ENCODE data around the gene HSPA2.
"Not testable (repeated sequence)": the region's sequence is repeated elsewhere in the genome, so short reads cannot be mapped to it uniquely, and the experiment has no call there.

HSPA2 gene

GRCh38 chr14:64510825-64511671, 29.5 kb upstream of the HSPA2 start:
- intact Hi-C loops (cut with DNase I): loop anchor here (2.0 kb wide), 1 partner anchor 170 kb away; no protein-coding TSS in a partner anchor
- DNase-seq: peak in 6 of 10 donors; percentile 17 to 87 (median 64)

GRCh38 chr14:64513271-64513670, 27.3 kb upstream of the HSPA2 start:
- DNase-seq: no peak
- intact Hi-C loops (cut with DNase I): no loop called here

GRCh38 chr14:64515053-64515452, 25.5 kb upstream of the HSPA2 start:
- intact Hi-C loops (cut with DNase I): no loop called here
- DNase-seq: no peak

- DNase-seq: no peak
- intact Hi-C loops (cut with DNase I): no loop called here
Measured at GRCh38 chr14:64516969-64517368, 23.6 kb upstream of the HSPA2 start.

GRCh38 chr14:64517667-64518066, 22.9 kb upstream of the HSPA2 start:
- intact Hi-C loops (cut with DNase I); DNase-seq: not testable (repeated sequence)

- no peak for DNase-seq
- intact Hi-C loops (cut with DNase I): no loop called here
Measured at GRCh38 chr14:64518229-64518628, 22.3 kb upstream of the HSPA2 start.

- DNase-seq: no peak
- intact Hi-C loops (cut with DNase I): no loop called here
Measured at GRCh38 chr14:64520699-64521098, 19.8 kb upstream of the HSPA2 start.

- DNase-seq: no peak
- intact Hi-C loops (cut with DNase I): no loop called here
Measured at GRCh38 chr14:64522591-64523355, 17.8 kb upstream of the HSPA2 start.

GRCh38 chr14:64525354-64525753, 15.2 kb upstream of the HSPA2 start:
- no peak for DNase-seq
- intact Hi-C loops (cut with DNase I): no loop called here

GRCh38 chr14:64531567-64531966, 9.0 kb upstream of the HSPA2 start:
- DNase-seq: no peak
- intact Hi-C loops (cut with DNase I): loop anchor here (10.0 kb wide), 1 partner anchor 233 kb away; no protein-coding TSS in a partner anchor

- peak in 1 of 10 donors; percentile 18 for DNase-seq
- intact Hi-C loops (cut with DNase I): loop anchor here (10.0 kb wide), 1 partner anchor 228 kb away; no protein-coding TSS in a partner anchor
Measured at GRCh38 chr14:64536488-64537245, 3.9 kb upstream of the HSPA2 start.

GRCh38 chr14:64541261-64541971, 875 bp downstream of the HSPA2 start:
- intact Hi-C loops (cut with DNase I): loop anchor here (5.0 kb wide), 1 partner anchor 39 kb away; the partner anchor contains the start of genes ZBTB1 and ZBTB25
- DNase-seq: peak in 4 of 10 donors; percentile 12 to 88 (median 64)

GRCh38 chr14:64541972-64542835, 1.7 kb downstream of the HSPA2 start:
- intact Hi-C loops (cut with DNase I): loop anchor here (5.0 kb wide), 1 partner anchor 40 kb away; the partner anchor contains the start of genes ZBTB1 and ZBTB25
- peak in 3 of 10 donors; percentile 41 to 86 (median 66) for DNase-seq

- DNase-seq: no peak
- intact Hi-C loops (cut with DNase I): loop anchor here (5.0 kb wide), 1 partner anchor 41 kb away; the partner anchor contains the start of genes ZBTB1 and ZBTB25
Measured at GRCh38 chr14:64542836-64543201, 2.3 kb downstream of the HSPA2 start.

- DNase-seq: no peak
- intact Hi-C loops (cut with DNase I): loop anchor here (5.0 kb wide), 1 partner anchor 42 kb away; the partner anchor contains the start of genes ZBTB1 and ZBTB25
Measured at GRCh38 chr14:64544607-64545312, 4.2 kb downstream of the HSPA2 start.

GRCh38 chr14:64549016-64549415, 8.5 kb downstream of the HSPA2 start:
- intact Hi-C loops (cut with DNase I): no loop called here
- no peak for DNase-seq

GRCh38 chr14:64549791-64550620, 9.5 kb downstream of the HSPA2 start, which contains the start of gene PPP1R36:
TSS of gene PPP1R36 (plus strand) at chr14:64549961. CDS start at chr14:64549998, 37 bp downstream.
- intact Hi-C loops (cut with DNase I): no loop called here
- peak in 2 of 10 donors; percentile 47 to 79 for DNase-seq

Data from posterior cingulate gyrus (tissue), 11 donors.